HG02852 (cell line): ENCODE measurements around the gene CD247.

Experiments
- ATAC-seq: cut with Tn5 transposase; IDR thresholded peaks from one replicate; pipeline ENCODE4 v1.9.1; 2021; ENCODE audit warnings: mild to moderate bottlenecking, moderate library complexity; ENCODE audit not compliant: unreplicated experiment

Gene CD247

GRCh38 chr1:167419245-167419644 lies 99.1 kb downstream of the CD247 start:
- ATAC-seq, result no peak

GRCh38 chr1:167418391-167418790 lies 99.9 kb downstream of the CD247 start:
- ATAC-seq, result no peak

- ATAC-seq, result no peak
Observed at GRCh38 chr1:167416506-167416905, 101.8 kb downstream of the CD247 start.

GRCh38 chr1:167413328-167413727 lies 105.0 kb downstream of the CD247 start:
- ATAC-seq, result no peak

- ATAC-seq, result no peak
Observed at GRCh38 chr1:167412920-167413319, 105.4 kb downstream of the CD247 start.

GRCh38 chr1:167412072-167412471 lies 106.3 kb downstream of the CD247 start:
- no peak for ATAC-seq

GRCh38 chr1:167409183-167409582 lies 109.1 kb downstream of the CD247 start:
- no peak for ATAC-seq

GRCh38 chr1:167408355-167408754 lies 110.0 kb downstream of the CD247 start:
- ATAC-seq, result no peak

GRCh38 chr1:167404908-167405307 lies 113.4 kb downstream of the CD247 start:
- no peak for ATAC-seq

- no peak for ATAC-seq
Observed at GRCh38 chr1:167404161-167404888, 114.0 kb downstream of the CD247 start.

GRCh38 chr1:167401260-167401873 lies 117.0 kb downstream of the CD247 start:
- no peak for ATAC-seq

GRCh38 chr1:167400359-167400953 lies 117.9 kb downstream of the CD247 start:
- no peak for ATAC-seq

GRCh38 chr1:167392200-167392696 lies 126.1 kb downstream of the CD247 start:
- ATAC-seq, result no peak

GRCh38 chr1:167388976-167389375 lies 129.4 kb downstream of the CD247 start:
- no peak for ATAC-seq

- no peak for ATAC-seq
Observed at GRCh38 chr1:167387251-167387910, 130.9 kb downstream of the CD247 start.
